Stimulated activated CD8-positive, alpha-beta memory T cell treated with anti-CD3 and anti-CD28 coated beads, Interleukin-4, amount 100 ng/mL, for 24 hours (primary cell): ENCODE measurements around the gene SLC27A6.
"Not testable (repeated sequence)": the region's sequence is repeated elsewhere in the genome, so short reads cannot be mapped to it uniquely, and the experiment has no call there.

Experiments
- DNase-seq: peaks from one replicate; pipeline ENCODE4 v3.0.0-alpha.2; 2020; ENCODE audit warnings: low read depth

Gene SLC27A6

GRCh38 chr5:128965011-128965637, at the start of gene SLC27A6:
SLC27A6 (plus strand) TSS chr5:128965488; CDS start chr5:128966138, 650 bp downstream.
- no peak for DNase-seq

- DNase-seq, result no peak
Observed at GRCh38 chr5:128919542-128919941, 45.7 kb upstream of the SLC27A6 start.

DNA sequence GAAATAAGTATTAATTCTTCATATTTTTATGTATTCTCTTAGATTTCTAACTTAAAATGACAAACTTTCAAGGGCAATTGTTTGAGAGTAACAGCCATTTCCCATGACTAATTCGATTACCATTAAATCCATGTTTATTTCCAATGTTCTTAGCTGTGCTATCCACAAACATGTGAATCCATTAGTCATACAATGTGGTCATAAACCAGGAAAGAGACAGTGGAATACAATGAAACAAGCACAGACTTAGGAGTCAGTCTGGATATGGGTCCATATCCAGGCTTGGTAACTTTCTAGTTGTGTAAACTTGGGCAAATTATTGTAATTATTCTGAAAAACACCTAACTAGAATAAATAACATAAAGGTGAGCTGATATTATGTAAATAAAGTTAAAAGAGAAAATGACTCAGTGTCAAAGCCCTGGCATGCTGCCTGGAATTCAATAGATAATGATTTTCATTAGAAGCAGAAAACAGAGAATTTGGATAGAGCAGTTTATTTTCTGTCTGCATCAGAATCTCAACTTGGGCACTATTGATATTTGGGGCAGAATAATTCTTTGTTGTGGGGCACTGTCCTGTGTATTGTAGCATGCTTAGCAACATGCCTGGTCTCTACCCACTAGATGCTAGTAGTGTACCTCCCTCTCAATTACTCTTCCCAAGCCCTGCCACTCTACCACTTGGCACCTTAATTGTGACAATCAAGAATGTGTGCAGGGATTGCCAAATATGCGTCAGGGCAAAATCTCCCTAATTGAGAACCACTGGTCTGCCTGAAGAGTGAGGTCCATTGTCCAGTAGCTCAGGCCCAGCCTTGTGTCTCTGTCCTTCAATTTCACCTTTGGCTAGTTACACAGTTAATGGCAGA, 44.7 kb upstream of the SLC27A6 start:
- DNase-seq, result no peak

- DNase-seq, result no peak
Observed at GRCh38 chr5:128924299-128924698, 41.0 kb upstream of the SLC27A6 start.

DNA sequence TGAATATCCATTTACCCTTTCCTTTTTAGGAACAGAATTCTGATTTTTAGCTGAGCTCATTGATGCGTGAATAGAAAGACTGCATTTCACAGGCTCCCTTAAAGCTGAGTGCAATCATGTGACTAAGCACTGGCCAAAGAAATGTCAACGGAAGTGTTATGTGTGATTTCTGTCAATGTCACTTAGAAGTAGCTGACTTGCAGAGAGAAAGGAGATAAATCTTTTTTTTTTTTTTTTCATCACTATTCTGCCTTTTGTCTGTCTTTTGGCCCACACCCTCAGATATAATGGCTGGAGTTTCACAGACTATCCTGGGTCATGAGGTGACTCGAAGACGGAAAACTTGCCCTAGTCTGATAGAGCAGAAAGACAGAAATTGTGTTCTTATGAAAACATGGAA, 39.3 kb upstream of the SLC27A6 start:
- no peak for DNase-seq

DNA sequence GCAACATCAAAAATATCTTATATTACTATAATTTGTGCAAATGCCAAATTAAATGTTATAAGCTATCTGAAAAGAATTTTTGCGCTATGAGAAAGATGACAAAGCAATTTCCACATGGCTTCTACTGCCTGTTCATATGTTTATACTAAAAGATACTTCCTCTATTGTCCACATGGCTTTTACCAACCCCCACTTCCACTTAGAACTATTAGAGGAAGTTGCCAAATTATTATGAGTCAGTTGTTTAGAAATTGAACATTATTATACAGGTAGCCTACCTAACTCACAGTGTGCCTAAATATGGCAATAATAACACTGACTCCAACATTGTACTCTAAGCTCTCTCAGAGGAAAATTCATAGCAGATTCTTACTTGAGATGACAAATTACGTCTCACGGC, 37.6 kb upstream of the SLC27A6 start:
- DNase-seq, result no peak

DNA sequence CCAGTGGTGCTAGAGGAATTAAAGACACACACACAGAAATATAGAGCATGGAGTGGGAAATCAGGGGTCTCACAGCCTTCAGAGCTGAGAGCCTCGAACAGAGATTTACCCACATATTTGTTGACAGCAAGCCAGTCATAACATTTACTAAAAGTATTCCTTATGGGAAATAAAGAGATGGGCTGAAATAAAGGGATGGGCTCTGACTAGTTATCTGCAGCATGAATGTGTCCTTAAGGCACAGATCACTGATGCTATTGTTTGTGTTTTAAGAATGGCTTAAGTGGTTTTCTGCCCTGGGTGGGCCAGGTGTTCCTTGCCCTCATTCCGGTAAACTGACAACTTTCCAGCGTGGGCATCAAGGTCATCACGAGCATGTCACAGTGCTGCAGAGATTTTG, 33.1 kb upstream of the SLC27A6 start:
- not testable (repeated sequence) for DNase-seq

- not testable (repeated sequence) for DNase-seq
Observed at GRCh38 chr5:128943100-128943499, 22.2 kb upstream of the SLC27A6 start.

- DNase-seq, result no peak
Observed at GRCh38 chr5:128949847-128950546, 15.3 kb upstream of the SLC27A6 start.

DNA sequence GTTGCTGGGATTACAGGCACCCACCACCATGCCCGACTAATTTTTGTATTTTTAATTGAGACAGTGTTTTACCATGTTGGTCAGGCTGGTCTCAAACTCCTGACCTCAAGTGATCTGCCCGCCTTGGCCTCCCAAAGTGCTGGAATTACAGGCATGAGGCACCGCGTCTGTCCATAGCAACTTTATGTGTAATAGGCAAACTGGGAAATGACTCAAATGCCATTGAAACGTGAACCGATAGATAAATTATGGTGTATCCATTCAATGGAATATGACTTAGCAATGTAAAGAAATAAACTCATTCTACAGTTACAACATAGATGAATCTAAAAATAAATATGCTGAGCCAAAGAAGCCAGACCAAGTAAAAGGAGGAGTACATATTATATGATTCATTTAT, 14.0 kb upstream of the SLC27A6 start:
- DNase-seq, result not testable (repeated sequence)

DNA sequence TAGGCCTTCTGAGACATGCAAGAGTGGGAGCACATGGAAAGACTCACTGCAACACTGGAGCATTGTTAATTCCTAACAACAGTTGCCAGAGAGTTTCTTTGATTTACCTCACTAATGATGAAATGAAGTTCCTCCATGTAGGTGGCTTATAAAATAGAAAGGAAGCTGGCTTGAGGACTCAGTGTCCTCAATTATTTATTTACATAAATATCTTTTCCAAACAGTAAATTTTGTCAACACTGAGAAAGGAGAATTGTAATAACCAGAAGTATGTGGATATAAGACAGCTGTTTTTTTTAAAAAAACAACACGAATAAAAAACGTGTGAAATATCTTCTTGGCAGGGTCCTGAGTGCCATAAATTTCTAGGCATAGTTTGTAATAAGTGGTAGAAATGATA, 9.1 kb upstream of the SLC27A6 start:
- no peak for DNase-seq

- DNase-seq, result no peak
Observed at GRCh38 chr5:128962211-128962610, 3.1 kb upstream of the SLC27A6 start.

GRCh38 chr5:128965638-128966302, 482 bp downstream of the SLC27A6 start:
- no peak for DNase-seq

- DNase-seq, result no peak
Observed at GRCh38 chr5:128966375-128966774, 1.1 kb downstream of the SLC27A6 start.

DNA sequence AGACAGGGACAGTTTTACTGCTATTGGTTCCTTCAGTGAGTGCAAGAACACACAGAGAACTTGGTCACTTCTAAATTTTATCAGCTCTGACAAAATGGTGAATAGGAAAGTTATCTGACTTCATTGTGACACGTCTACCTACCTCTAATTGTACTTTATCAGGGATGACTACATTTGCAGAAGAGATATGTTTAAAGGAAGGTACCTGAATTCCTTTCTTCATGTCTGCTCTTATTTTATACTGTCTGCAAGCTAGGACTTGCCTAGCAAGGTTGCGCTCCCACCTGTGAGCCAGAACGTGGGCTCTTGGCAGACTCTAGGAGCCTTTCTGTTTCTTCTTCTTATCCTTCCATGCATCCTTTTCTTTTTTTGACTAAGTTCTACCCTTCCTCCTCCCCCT, 1.6 kb downstream of the SLC27A6 start:
- no peak for DNase-seq

DNA sequence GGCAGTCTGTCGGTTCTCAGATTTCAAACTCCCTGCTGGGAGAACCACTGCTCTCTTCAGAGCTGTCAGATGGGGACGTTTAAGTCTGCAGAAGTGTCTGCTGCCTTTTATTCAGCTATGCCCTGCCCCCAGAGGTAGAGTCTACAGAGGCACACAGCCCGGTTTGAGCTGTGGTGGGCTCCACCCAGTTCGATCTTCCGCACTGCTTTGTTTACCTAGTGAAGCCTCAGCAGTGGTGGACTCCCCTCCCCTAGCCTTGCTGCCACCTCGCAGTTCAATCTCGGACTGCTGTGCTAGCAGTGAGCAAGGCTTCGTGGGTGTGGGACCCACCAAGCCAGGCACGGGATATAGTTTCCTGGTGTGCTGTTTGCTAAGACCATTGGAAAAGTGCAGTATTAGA, 8.0 kb downstream of the SLC27A6 start:
- DNase-seq, result no peak

DNA sequence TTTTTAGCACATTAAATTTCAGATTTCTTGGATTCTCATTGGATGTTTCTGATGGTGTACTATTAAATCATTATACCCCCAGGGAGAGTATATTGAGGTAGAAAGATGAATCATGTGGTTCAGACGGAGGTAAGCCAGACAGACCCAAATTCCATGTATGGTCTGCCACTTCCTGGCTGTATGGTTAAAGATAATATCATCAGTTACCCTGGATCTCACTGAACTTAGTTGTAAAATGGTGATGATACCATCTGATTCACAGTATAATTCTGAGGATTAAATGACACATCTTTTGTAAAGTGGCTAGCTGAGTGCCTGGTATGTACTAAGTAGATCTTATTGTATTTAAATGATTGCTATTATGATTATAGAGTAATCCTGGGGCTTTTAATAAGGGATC, 9.3 kb downstream of the SLC27A6 start:
- no peak for DNase-seq

- no peak for DNase-seq
Observed at GRCh38 chr5:128979761-128980160, 14.5 kb downstream of the SLC27A6 start.

- DNase-seq, result no peak
Observed at GRCh38 chr5:128980917-128981316, 15.6 kb downstream of the SLC27A6 start.

DNA sequence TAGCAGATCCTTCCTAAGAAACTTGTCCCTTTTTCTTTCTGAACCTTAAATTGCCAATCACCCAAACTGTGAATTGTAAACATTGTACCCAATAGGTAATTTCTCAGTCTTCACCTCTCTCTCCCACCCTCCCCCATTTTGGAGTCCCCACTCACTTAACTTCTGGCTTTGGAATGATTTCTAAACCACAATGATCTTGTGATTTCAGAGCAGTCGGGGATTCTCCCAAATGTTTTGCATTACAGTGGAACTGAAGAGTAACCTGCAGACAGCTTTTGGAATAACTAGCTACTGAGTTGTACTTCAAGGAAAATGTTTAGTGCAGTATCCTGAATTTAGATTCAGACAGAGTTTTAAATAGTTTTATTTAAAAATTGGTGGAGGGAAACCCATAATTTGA, 19.2 kb downstream of the SLC27A6 start:
- no peak for DNase-seq

DNA sequence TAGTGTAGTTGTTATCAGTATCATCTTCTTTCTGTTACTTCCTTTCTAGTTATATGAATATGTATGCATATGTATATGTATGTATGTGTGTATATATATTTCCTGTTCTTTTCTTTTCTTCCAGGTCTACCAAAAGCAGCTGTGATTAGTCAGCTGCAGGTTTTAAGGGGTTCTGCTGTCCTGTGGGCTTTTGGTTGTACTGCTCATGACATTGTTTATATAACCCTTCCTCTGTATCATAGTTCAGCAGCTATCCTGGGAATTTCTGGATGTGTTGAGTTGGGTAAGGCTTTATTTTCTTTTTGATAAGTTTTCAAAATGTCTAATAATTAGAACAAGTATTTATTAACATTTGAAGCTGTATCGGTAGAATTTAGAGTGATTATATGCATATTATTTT, 23.2 kb downstream of the SLC27A6 start:
- DNase-seq, result no peak

DNA sequence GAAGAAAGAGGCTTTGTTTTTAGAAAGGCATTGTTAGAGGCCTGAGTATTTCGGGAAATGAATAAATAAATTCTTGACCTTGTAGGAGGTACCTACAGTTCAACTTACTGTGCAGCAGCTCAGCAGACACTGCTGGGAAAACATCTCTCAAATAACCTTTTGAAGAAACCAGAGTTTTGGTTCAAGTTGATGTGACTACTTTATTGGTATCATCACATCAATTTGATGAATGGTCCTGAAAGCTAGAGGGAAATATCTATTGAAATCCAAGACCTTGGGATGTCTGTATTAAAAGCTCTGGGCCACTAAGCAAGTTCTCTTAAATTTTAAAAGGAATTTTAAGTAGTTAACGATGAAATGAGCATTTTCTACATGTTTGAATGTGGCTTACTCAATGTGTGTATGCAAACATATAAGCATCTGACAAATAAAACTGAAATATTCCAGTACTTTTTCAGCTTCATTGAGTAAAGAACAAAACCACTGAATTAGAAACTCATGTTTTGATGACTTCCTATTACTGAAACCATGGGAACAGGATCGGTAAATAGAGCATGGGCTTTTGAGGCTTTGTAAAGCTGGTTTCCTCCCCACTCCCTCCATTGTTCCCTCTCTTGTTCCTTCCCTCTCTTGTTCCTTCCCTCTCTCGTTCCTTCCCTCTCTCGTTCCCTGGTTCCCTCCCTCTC, 36.7 kb downstream of the SLC27A6 start:
- no peak for DNase-seq
